Esophagus muscularis mucosa (tissue), 3 donors: ENCODE results near the gene TLX1.

ENCODE experiments used
- POLR2A ChIP-seq: fragments of 450-650 bp; IDR thresholded peaks from one replicate; pipeline ENCODE4 v1.6.1; 2017; ENCODE audit warnings: antibody characterized with exemption, moderate library complexity, mild to moderate bottlenecking, low read depth
- TF ChIP-seq, protein P1 (sequence below), 3 experiments: fragments of 200-600 bp in 2 of 3; fragments of 450-650 bp in 1 of 3; sonication (generic) in 2 of 3; IDR thresholded peaks; one replicate each; pipeline ENCODE4 v1.5.1; 2017 to 2019; ENCODE audit warnings: antibody characterized with exemption in 3 of 3, mild to moderate bottlenecking in 2 of 3, moderate library complexity in 1 of 3

DNA sequence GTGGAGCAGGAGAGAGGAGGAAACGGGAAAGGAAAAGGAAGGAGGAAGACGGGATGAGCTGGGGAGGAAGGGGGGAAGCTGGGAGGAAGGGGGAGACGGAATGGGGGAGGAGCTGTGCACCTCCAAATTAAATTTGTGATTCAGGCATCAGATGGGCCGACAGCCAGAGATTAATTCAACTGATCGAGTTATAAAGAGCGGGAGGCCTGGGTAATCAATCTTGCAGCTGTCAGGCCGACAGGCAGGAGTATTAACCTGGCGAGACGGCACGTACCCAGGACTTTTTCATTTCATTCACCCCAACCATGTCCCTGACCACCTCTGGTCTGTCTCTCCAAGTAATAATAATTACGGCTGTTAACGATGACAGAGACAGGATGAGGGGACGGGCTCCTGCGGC is 43.1 kb upstream of the TLX1 start:
- TF ChIP-seq, protein P1, sequence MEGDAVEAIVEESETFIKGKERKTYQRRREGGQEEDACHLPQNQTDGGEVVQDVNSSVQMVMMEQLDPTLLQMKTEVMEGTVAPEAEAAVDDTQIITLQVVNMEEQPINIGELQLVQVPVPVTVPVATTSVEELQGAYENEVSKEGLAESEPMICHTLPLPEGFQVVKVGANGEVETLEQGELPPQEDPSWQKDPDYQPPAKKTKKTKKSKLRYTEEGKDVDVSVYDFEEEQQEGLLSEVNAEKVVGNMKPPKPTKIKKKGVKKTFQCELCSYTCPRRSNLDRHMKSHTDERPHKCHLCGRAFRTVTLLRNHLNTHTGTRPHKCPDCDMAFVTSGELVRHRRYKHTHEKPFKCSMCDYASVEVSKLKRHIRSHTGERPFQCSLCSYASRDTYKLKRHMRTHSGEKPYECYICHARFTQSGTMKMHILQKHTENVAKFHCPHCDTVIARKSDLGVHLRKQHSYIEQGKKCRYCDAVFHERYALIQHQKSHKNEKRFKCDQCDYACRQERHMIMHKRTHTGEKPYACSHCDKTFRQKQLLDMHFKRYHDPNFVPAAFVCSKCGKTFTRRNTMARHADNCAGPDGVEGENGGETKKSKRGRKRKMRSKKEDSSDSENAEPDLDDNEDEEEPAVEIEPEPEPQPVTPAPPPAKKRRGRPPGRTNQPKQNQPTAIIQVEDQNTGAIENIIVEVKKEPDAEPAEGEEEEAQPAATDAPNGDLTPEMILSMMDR (IDR thresholded peaks at IDR 0.05) = no peak
- no peak for TF ChIP-seq POLR2A
